ENCODE measurements around the gene GAN.
A peak's percentile ranks its signal among the peaks of the same experiment; 100 is the strongest.

Gene GAN

GRCh38 chr16:81315271-81316175 lies 761 bp downstream of the GAN start:
- Histone ChIP-seq H3K4me3 (ENCODE audit: low read length) (peak overlapping the region; percentile 83), H3K27me3 (ENCODE audit: insufficient read depth, low read length) (no peaks in the 10 kb centered on the region), H3K36me3 (ENCODE audit: insufficient read depth, low read length) (no peaks in the 10 kb centered on the region), H3K9me3 (ENCODE audit: low read length) (no peaks in the 10 kb centered on the region), H3K4me1 (ENCODE audit: insufficient read depth, low read length) (peaks cover 21% of the 10 kb centered on the region), H2AFZ (ENCODE audit: low read depth, low read length) (peak overlapping the region; percentile 79)

- Histone ChIP-seq H3K9me3 (ENCODE audit: low read length) (no peaks in the 10 kb centered on the region), H2AFZ (ENCODE audit: low read depth, low read length) (peak overlapping the region; percentile 79), H3K27me3 (ENCODE audit: insufficient read depth, low read length) (no peaks in the 10 kb centered on the region), H3K4me1 (ENCODE audit: insufficient read depth, low read length) (peaks cover 21% of the 10 kb centered on the region), H3K4me3 (ENCODE audit: low read length) (peak overlapping the region; percentile 83), H3K36me3 (ENCODE audit: insufficient read depth, low read length) (no peaks in the 10 kb centered on the region)
Observed at GRCh38 chr16:81316176-81316496, 1.4 kb downstream of the GAN start.

GRCh38 chr16:81318711-81319110 lies 3.9 kb downstream of the GAN start:
- no peaks in the 10 kb centered on the region for H3K27me3 ChIP-seq (ENCODE audit: insufficient read depth, low read length)
- no peaks in the 10 kb centered on the region for H3K36me3 ChIP-seq (ENCODE audit: insufficient read depth, low read length)
- no peak overlapping the region for H3K4me3 ChIP-seq (ENCODE audit: low read length)
- H2AFZ ChIP-seq (ENCODE audit: low read depth, low read length) = no peak overlapping the region
- peaks cover 16% of the 10 kb centered on the region for H3K4me1 ChIP-seq (ENCODE audit: insufficient read depth, low read length)
- no peaks in the 10 kb centered on the region for H3K9me3 ChIP-seq (ENCODE audit: low read length)

DNA sequence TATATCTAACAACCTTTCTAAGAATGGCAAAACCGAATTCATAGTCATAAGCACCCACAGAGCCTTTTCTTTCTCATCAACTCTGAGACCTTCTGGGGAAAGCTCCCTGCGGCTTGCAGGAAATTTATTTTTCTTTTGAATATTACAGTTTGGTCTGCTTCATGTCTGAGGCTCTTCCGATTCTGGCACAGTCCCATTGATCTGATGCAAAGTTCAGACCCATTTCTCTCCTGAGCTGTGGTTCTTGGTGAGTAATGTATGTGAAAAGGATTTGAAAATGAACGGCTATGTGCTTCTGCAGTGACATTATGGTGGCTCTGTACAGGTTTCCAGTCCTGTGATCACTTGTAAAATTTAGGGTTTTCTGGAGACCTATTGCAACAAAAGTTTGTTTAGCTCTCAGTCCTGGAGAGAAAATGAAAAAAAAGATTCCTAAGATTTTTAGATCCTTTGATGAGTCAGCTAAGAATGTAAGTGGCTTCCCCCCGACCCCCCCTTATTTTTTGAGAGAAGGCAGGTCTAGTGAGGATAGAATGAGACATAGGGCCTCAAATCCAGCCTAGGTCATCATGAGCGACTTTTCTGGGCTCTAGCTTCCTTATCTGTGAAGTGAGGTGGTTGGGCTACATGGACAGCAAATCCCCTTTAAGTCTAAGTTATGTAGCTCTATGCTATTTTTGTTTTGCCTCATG lies 4.6 kb downstream of the GAN start:
- Histone ChIP-seq H3K36me3 (ENCODE audit: insufficient read depth, low read length) (no peaks in the 10 kb centered on the region), H3K4me3 (ENCODE audit: low read length) (no peak overlapping the region), H3K4me1 (ENCODE audit: insufficient read depth, low read length) (peaks cover 16% of the 10 kb centered on the region), H2AFZ (ENCODE audit: low read depth, low read length) (no peak overlapping the region), H3K27me3 (ENCODE audit: insufficient read depth, low read length) (no peaks in the 10 kb centered on the region), H3K9me3 (ENCODE audit: low read length) (no peaks in the 10 kb centered on the region)

DNA sequence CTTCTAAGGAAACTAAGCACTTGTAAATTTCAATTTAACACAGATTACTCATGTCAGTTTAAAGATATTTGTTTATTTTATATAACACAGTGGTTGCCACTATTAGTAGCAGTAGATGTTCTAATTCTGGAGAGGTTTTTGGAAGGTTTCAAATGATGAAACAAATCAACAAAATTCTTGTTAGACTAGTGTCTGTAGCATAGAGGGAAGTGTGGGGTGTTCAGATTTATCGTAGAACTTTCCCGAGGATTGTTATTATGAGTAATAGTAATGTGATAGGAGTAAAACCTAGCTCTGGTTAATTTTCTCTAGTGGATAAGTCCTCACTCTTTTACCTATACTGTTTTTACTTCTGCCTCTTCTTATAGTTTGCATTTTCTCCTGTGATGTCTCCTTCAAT lies 6.3 kb downstream of the GAN start:
- peaks cover 12% of the 10 kb centered on the region for H3K4me1 ChIP-seq (ENCODE audit: insufficient read depth, low read length)
- no peaks in the 10 kb centered on the region for H3K27me3 ChIP-seq (ENCODE audit: insufficient read depth, low read length)
- no peaks in the 10 kb centered on the region for H3K36me3 ChIP-seq (ENCODE audit: insufficient read depth, low read length)
- no peaks in the 10 kb centered on the region for H3K9me3 ChIP-seq (ENCODE audit: low read length)
- H2AFZ ChIP-seq (ENCODE audit: low read depth, low read length) = no peak overlapping the region
- H3K4me3 ChIP-seq (ENCODE audit: low read length) = no peak overlapping the region

DNA sequence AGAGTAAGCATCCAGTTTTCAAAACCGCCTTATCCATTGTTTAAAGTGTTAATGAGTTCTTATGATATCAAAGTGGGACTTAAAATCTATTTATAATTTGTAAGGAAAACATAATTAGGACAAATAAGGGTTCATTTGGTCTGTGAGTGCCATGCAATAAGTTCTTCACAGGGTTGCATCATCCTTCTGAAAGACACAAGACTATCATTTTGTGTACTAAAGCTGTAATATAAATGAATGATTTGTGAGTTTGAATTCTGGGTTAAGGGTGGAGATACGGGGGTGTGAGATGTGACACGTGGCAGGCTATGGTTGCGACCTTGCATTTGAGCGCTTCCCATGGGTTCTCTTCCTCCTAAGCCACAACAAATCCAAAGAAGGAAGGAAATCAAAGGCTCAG lies 6.8 kb downstream of the GAN start:
- peaks cover 8% of the 10 kb centered on the region for H3K4me1 ChIP-seq (ENCODE audit: insufficient read depth, low read length)
- H2AFZ ChIP-seq (ENCODE audit: low read depth, low read length) = no peak overlapping the region
- H3K9me3 ChIP-seq (ENCODE audit: low read length) = no peaks in the 10 kb centered on the region
- no peaks in the 10 kb centered on the region for H3K36me3 ChIP-seq (ENCODE audit: insufficient read depth, low read length)
- H3K27me3 ChIP-seq (ENCODE audit: insufficient read depth, low read length) = no peaks in the 10 kb centered on the region
- H3K4me3 ChIP-seq (ENCODE audit: low read length) = no peak overlapping the region

DNA sequence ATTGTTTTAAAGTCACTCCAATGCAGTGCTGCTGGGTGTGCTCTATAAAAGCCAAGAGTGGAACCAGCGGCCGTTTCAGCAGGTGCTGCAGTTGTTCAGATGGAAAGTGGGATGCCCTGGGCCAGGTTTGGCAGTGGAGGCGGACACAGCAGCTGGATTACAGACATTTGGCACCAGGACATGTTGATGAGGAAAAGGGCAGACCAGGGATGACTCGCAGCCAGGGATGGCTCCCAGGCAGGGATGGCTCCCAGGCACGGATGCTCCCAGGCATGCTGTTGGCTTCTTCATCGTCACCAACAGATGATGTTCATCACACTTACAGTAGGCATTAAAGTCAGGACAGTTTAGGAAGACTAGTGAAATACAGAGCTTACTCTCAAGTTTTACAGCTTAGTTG lies 10.0 kb downstream of the GAN start:
- no peak overlapping the region for H3K4me3 ChIP-seq (ENCODE audit: low read length)
- no peak overlapping the region for H2AFZ ChIP-seq (ENCODE audit: low read depth, low read length)
- no peaks in the 10 kb centered on the region for H3K36me3 ChIP-seq (ENCODE audit: insufficient read depth, low read length)
- H3K4me1 ChIP-seq (ENCODE audit: insufficient read depth, low read length) = peaks cover 23% of the 10 kb centered on the region
- no peaks in the 10 kb centered on the region for H3K27me3 ChIP-seq (ENCODE audit: insufficient read depth, low read length)
- no peaks in the 10 kb centered on the region for H3K9me3 ChIP-seq (ENCODE audit: low read length)

DNA sequence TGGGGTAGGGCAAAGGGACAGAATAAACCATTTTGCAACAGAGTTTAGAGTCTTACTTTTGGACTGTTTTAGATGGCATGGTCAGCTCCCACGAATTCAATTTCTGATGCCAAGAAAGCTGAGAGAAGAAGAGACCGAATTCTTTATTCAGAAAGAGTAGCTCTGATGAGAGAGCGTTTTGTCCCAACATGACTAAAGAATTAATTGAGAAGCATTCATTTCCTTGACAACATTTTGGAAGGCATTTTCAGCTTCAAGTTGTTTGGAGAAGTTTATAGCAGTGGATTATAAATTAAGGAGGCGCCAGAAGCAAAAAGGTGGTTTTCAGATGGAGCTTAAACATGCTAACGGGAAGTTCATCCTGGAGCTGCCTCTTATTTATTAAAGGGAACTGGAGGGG lies 12.2 kb downstream of the GAN start:
- Histone ChIP-seq H3K4me3 (ENCODE audit: low read length) (no peak overlapping the region), H2AFZ (ENCODE audit: low read depth, low read length) (no peak overlapping the region), H3K4me1 (ENCODE audit: insufficient read depth, low read length) (peaks cover 23% of the 10 kb centered on the region), H3K36me3 (ENCODE audit: insufficient read depth, low read length) (no peaks in the 10 kb centered on the region), H3K9me3 (ENCODE audit: low read length) (peaks cover 4% of the 10 kb centered on the region), H3K27me3 (ENCODE audit: insufficient read depth, low read length) (no peaks in the 10 kb centered on the region)

GRCh38 chr16:81327447-81328196 lies 12.9 kb downstream of the GAN start:
- peaks cover 23% of the 10 kb centered on the region for H3K4me1 ChIP-seq (ENCODE audit: insufficient read depth, low read length)
- H3K27me3 ChIP-seq (ENCODE audit: insufficient read depth, low read length) = no peaks in the 10 kb centered on the region
- H3K36me3 ChIP-seq (ENCODE audit: insufficient read depth, low read length) = no peaks in the 10 kb centered on the region
- H2AFZ ChIP-seq (ENCODE audit: low read depth, low read length) = no peak overlapping the region
- H3K9me3 ChIP-seq (ENCODE audit: low read length) = peaks cover 6% of the 10 kb centered on the region
- no peak overlapping the region for H3K4me3 ChIP-seq (ENCODE audit: low read length)

DNA sequence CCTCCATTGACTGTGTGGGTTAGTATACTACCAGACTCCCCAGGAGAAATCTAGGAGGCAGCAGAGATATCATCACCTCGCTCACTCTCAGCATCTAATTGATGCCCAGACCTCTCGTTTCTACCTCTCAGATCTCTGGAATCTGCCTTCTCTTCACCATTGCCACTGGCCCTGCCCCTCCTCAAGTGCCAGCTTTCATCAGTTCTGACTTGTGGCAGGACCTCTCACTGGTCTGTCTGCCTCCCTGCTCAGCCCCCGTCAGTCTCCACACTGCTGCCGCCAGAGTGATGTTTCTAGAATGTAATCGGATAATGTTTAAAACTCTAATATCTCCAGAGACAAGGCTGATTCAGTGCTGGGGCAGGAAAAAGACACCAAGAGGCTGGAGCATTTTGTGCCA lies 15.2 kb downstream of the GAN start:
- Histone ChIP-seq H3K4me1 (ENCODE audit: insufficient read depth, low read length) (peaks cover 18% of the 10 kb centered on the region), H2AFZ (ENCODE audit: low read depth, low read length) (no peak overlapping the region), H3K36me3 (ENCODE audit: insufficient read depth, low read length) (no peaks in the 10 kb centered on the region), H3K4me3 (ENCODE audit: low read length) (no peak overlapping the region), H3K9me3 (ENCODE audit: low read length) (peaks cover 6% of the 10 kb centered on the region), H3K27me3 (ENCODE audit: insufficient read depth, low read length) (no peaks in the 10 kb centered on the region)

DNA sequence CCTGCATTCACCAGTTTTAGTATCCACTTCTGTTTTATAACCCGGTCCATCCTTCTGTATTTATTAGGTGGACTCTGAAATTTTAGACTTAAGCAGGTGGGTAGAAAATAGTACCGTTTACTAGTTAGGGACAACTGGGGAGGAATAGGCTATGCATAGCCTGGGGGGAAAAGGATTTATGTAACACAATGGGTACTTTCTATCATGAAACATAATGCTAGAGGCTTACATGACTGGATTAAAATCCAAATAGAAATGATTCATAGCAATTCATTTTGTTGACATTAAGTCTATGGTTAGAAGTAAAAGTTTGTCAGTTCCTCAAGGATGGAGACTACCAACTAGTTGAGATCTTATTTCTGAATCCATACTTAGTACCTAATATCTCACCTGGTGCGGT lies 18.6 kb downstream of the GAN start:
- peaks cover 7% of the 10 kb centered on the region for H3K9me3 ChIP-seq (ENCODE audit: low read length)
- no peaks in the 10 kb centered on the region for H3K27me3 ChIP-seq (ENCODE audit: insufficient read depth, low read length)
- H2AFZ ChIP-seq (ENCODE audit: low read depth, low read length) = no peak overlapping the region
- no peaks in the 10 kb centered on the region for H3K36me3 ChIP-seq (ENCODE audit: insufficient read depth, low read length)
- peaks cover 8% of the 10 kb centered on the region for H3K4me1 ChIP-seq (ENCODE audit: insufficient read depth, low read length)
- H3K4me3 ChIP-seq (ENCODE audit: low read length) = no peak overlapping the region

DNA sequence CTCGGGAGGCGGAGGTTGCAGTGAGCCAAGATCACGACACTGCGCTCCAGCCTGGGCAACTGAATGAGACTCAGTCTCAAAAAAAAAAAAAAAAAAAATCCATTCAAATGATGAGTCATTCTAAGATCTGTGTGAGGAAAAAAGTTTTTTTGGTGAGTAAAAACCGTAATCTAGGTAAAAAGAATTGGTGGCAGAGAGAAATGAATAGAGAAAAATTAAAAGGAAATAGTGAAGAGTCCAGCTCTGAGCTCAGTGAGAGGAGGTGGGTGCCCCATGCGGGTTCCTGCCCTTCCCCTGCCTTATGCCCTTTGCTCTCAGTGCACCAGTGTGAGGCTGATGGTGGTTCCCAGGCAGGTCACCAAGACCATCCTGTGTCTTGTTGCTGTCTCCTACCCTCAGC lies 20.9 kb downstream of the GAN start:
- Histone ChIP-seq H3K4me3 (ENCODE audit: low read length) (no peak overlapping the region), H2AFZ (ENCODE audit: low read depth, low read length) (no peak overlapping the region), H3K36me3 (ENCODE audit: insufficient read depth, low read length) (no peaks in the 10 kb centered on the region), H3K27me3 (ENCODE audit: insufficient read depth, low read length) (no peaks in the 10 kb centered on the region), H3K4me1 (ENCODE audit: insufficient read depth, low read length) (no peaks in the 10 kb centered on the region), H3K9me3 (ENCODE audit: low read length) (peaks cover 8% of the 10 kb centered on the region)

GRCh38 chr16:81337097-81337496 lies 22.3 kb downstream of the GAN start:
- Histone ChIP-seq H3K4me1 (ENCODE audit: insufficient read depth, low read length) (no peaks in the 10 kb centered on the region), H3K27me3 (ENCODE audit: insufficient read depth, low read length) (no peaks in the 10 kb centered on the region), H3K4me3 (ENCODE audit: low read length) (no peak overlapping the region), H3K9me3 (ENCODE audit: low read length) (peaks cover 5% of the 10 kb centered on the region), H3K36me3 (ENCODE audit: insufficient read depth, low read length) (no peaks in the 10 kb centered on the region), H2AFZ (ENCODE audit: low read depth, low read length) (no peak overlapping the region)
